ENCODE measurements around the gene WFDC5. TPM values are rescaled to one million over a fixed set of nuclear protein-coding genes. Genes with fewer than 3 reads are reported as not detected.
"Not testable (repeated sequence)": the region's sequence is repeated elsewhere in the genome, so short reads cannot be mapped to it uniquely, and the experiment has no call there.

Gene WFDC5
- total RNA-seq, 1 experiment from 2014 or later: not detected

- no peak for DNase-seq (ENCODE audit: low spot score)
These were observed 27.2 kb downstream of the WFDC5 start for GRCh38 chr20:45087814-45088213.

GRCh38 chr20:45087097-45087790 is 27.7 kb downstream of the WFDC5 start:
- DNase-seq (ENCODE audit: low spot score): no peak

- DNase-seq (ENCODE audit: low spot score): no peak
These were observed 29.1 kb downstream of the WFDC5 start for GRCh38 chr20:45085867-45086266.

GRCh38 chr20:45085289-45085688 is 29.7 kb downstream of the WFDC5 start:
- DNase-seq (ENCODE audit: low spot score): no peak

GRCh38 chr20:45083127-45083526 is 31.8 kb downstream of the WFDC5 start:
- no peak for DNase-seq (ENCODE audit: low spot score)

GRCh38 chr20:45082468-45082867 is 32.5 kb downstream of the WFDC5 start:
- DNase-seq (ENCODE audit: low spot score): no peak

GRCh38 chr20:45080867-45081624 is 33.9 kb downstream of the WFDC5 start:
- no peak for DNase-seq (ENCODE audit: low spot score)

GRCh38 chr20:45077559-45077958 is 37.4 kb downstream of the WFDC5 start:
- DNase-seq (ENCODE audit: low spot score): no peak

- DNase-seq (ENCODE audit: low spot score): no peak
These were observed 41.8 kb downstream of the WFDC5 start for GRCh38 chr20:45073221-45073620.

GRCh38 chr20:45072066-45072465 is 42.9 kb downstream of the WFDC5 start:
- DNase-seq (ENCODE audit: low spot score): no peak

GRCh38 chr20:45070932-45071632 is 43.9 kb downstream of the WFDC5 start:
- peak; percentile 46 for DNase-seq (ENCODE audit: low spot score)

- DNase-seq (ENCODE audit: low spot score): no peak
These were observed 45.7 kb downstream of the WFDC5 start for GRCh38 chr20:45069261-45069660.

- DNase-seq (ENCODE audit: low spot score): peak; percentile 42
These were observed 47.4 kb downstream of the WFDC5 start for GRCh38 chr20:45067558-45067957.

- DNase-seq (ENCODE audit: low spot score): no peak
These were observed 47.9 kb downstream of the WFDC5 start for GRCh38 chr20:45067087-45067486.

- no peak for DNase-seq (ENCODE audit: low spot score)
These were observed 48.6 kb downstream of the WFDC5 start for GRCh38 chr20:45066372-45066771.

- no peak for DNase-seq (ENCODE audit: low spot score)
These were observed 50.2 kb downstream of the WFDC5 start for GRCh38 chr20:45064812-45065211.

GRCh38 chr20:45063107-45063506 is 51.9 kb downstream of the WFDC5 start:
- DNase-seq (ENCODE audit: low spot score): not testable (repeated sequence)

- DNase-seq (ENCODE audit: low spot score): peak; percentile 96
These were observed 53.7 kb downstream of the WFDC5 start for GRCh38 chr20:45061244-45061643.

- no peak for DNase-seq (ENCODE audit: low spot score)
These were observed 54.7 kb downstream of the WFDC5 start for GRCh38 chr20:45060294-45060693.
